ENCODE results near the gene ERCC1.
A peak's percentile ranks its signal among the peaks of the same experiment; 100 is the strongest.
"Not testable (repeated sequence)": the region's sequence is repeated elsewhere in the genome, so short reads cannot be mapped to it uniquely, and the experiment has no call there.

ERCC1 gene

DNA sequence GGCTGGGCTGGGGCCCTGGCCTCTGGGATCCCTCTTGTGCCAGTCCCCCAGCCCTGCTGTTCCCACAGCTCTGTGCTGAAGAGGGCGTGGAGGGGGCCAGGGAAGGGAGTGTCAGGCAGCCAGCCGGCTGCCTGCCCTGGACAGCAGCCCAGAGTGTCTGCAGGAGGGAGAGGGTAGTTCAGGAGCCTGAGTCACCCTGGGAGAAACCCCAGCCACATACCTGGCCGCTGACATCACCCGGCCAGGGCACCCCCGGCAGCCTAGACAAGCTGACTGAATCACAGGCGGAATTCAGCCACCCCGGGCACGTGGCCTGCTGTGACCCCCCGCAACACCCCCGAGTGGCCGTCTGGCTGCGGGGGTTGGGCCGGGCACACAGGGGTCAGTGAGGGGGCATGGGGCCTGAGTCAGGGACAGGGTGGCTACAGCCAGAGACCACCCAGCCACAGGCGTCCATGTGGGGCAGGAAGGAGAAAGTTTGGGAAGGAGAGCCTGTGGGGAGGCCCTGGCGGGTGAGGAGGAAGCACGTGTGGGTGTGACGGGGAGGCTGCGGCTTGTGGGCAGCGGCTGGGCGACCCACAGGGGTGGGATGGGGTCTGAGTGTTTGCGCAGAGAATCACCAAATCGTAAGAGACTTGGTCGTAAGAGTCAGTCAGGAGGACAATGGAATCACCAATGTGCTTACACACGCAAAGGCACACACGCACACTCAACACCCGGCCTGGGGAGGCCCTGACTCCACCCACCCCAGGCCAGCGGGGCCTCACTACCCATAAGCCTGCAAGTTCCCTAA lies 32.2 kb upstream of the ERCC1 start:
- DNase-seq (ENCODE audit: low spot score), result peak; percentile 90

DNA sequence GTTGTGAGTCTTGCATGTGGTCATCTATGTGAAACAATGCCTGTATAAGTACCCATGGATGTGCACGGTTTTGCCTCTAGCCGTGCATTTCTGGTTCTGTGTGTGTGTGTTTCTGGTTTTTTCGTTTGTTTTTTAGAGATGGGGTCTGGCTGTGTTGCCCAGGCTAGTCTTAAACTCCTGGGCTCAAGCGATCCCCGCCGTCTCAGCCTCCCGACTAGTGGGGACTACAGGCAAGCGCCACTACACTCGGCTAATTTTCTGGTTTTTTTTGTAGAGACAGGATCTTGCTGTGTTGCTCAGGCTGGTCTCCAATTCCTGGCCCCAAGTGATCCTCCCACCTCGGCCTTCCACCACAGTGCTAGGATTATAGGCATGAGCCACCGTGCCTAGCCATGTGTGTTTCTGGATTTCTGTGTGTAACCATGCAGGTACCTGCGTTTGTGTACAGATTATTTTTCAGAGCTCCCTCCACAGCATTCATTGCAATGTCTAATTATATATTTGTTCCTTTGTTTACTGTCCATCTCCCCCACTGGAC lies 28.2 kb upstream of the ERCC1 start:
- DNase-seq (ENCODE audit: low spot score), result no peak

DNA sequence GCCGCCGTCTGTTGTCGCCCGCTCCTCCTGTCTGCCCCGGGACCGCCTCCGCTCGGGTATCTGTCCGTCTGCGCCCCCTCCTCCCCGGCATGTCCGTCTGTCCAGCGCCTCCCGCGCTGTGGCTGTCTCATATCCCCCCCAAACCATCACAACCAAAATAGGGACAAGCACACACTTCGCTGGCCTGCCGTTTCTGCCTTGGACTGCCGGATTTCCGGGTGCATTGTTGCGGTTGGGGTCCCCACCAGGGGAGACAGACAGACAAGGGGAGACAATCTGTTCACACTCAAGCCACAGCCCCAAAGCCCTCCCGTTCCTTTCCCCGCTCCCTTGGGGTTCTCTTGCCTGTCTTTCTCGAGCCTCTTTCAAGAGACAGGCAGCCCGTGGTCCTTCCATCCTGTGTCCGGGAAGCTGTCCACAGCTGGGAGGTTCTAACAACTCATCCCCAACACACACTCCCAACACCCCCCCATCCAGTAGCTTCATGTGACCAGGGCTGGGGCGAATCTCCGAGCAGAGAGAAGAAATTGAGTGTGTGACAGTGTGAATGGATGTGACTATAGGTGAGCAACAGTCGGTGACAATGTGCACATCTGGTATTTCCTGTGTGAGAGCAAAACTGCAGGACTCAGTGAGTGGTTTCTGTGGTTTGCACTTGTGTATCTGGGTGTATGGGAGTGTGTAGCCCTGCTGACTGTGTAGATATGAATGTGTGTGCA lies 27.6 kb upstream of the ERCC1 start:
- DNase-seq (ENCODE audit: low spot score), result no peak

DNA sequence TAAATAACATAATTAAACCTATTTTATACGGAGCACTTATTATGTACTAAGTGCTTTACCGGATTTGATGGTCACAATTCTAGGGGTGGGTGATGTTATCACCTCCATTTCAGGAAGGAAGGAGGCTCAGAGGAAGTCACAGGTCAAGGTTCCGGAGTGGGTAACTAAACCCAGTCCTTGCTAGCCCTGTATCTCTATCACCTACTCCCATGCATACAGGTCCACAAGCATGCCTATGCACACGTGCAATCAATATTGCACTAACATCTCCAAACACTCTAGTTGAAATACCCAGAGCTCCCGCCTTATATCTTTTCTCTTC lies 26.3 kb upstream of the ERCC1 start:
- no peak for DNase-seq (ENCODE audit: low spot score)

DNA sequence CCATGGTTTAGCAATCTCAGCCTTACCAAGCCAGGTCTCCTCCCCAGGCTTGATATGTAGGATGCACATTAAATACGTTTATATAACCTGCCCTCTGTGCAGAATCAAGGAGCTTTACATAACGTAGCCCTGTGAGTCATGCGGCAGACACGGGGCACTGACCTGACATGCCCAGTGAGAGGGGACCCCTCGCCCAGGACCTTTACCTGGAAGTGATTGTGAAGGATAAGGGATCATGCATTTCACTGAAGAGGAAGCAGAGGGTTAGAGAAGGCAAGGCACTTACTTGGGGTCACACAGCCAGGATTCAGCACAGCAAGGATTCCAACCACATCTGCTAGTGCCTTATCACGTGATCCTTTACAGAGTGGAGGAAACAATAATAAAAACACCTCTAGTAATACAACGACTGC lies 25.2 kb upstream of the ERCC1 start:
- DNase-seq (ENCODE audit: low spot score), result no peak

DNA sequence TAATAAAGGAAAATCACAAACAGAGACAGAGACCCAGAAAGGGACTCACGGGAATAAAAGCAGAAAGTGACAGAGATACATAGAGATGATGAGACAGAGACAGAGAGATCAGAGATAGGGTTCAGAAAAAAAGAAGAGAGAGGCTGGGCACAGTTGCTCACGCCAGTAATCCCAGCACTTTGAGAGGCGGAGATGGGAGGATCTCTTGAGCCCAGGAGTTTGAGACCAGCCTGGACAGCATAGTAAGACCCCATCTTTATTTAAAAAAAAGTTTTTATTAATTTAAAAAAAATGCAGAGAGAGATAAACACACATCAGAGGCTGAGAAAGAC lies 24.7 kb upstream of the ERCC1 start:
- DNase-seq (ENCODE audit: low spot score), result no peak

DNA sequence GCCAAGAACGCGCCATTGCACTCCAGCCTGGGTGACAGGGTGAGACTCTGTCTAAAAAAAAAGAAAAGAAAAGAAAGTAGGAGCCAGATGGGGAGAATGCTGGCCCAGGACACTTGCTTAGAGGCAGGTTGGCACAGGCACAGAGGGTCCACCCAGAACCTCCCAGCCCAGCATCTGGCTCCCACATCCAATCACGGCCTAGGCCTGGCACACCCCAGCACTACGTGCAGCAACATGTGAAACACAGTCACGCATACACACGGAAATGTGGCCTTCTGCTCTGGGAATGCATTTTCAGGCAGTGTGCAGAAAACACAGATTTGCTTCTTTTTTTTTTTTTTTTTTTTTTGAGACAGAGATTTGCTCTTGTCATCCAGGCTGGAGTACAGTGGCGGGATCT lies 23.2 kb upstream of the ERCC1 start:
- no peak for DNase-seq (ENCODE audit: low spot score)

DNA sequence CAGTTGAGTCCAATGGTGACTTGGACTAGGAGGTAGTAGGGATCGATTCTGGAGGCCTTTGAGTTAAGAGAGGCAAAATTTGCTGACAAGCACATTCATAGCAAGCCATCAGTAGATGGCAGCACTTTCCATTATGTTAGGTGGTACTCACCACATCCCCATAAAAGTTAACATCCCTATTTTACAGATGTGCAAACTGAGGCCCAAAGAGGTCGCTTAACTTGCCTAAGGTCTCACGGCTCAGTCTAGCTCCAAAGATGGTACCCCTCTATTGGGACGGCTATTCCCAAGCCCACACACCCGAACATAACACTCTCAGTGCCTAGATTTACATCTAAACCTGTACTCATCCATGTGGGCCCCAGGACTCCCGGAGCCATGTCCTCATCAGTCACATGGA lies 22.6 kb upstream of the ERCC1 start:
- DNase-seq (ENCODE audit: low spot score), result peak; percentile 12

DNA sequence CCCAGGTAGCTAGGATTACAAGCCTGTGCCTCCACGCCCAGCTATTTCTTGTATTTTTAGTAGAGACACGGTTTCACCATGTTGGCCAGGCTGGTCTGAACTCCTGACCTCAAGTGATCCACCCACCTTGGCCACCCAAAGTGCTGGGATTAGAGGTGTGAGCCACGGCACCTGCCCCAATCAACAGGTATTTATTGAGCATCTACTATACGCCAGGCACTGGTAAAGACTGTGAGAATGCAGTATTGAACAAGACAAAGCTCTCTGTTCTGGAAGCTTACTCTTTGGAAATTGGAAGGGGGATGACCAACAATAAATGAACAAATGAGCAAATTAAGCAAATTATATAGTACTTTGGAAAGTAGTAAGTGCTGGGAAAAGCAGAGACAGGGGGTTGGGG lies 21.4 kb upstream of the ERCC1 start:
- DNase-seq (ENCODE audit: low spot score), result no peak

DNA sequence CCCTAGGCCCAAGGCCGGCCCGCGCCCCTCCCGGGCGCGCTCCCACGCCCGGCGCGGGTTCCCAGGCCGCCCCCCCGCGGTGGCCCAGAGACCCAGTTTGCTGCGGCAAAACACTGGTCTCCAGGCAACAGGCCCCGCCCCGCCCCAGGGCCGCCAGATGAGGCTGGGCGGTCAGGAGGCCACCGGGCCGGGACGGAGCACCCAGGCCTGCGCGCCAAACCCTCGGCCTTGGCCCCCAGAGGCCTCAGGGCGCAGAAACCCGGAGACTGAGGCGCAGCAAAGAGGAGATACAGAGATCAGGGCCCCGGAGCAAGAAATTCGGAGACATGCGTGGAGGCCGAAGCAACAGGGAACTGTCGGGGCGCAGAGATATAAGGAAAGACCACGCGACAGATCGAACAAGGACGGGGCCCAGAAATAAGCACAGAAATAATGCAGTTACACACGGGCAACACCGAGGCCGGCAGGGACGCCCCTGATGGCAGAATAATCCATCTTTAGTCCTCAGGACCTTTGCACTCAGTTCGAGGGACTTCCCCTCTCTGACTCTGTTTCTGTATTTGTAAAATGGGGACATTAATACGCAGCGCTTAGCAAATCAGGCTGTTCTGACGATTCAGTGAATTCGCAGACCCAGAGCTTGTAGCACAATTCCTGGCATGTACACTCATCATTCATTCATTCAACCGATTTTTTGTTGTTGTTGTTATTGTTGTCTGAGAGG lies 20.8 kb upstream of the ERCC1 start:
- DNase-seq (ENCODE audit: low spot score), result peak; percentile 88

DNA sequence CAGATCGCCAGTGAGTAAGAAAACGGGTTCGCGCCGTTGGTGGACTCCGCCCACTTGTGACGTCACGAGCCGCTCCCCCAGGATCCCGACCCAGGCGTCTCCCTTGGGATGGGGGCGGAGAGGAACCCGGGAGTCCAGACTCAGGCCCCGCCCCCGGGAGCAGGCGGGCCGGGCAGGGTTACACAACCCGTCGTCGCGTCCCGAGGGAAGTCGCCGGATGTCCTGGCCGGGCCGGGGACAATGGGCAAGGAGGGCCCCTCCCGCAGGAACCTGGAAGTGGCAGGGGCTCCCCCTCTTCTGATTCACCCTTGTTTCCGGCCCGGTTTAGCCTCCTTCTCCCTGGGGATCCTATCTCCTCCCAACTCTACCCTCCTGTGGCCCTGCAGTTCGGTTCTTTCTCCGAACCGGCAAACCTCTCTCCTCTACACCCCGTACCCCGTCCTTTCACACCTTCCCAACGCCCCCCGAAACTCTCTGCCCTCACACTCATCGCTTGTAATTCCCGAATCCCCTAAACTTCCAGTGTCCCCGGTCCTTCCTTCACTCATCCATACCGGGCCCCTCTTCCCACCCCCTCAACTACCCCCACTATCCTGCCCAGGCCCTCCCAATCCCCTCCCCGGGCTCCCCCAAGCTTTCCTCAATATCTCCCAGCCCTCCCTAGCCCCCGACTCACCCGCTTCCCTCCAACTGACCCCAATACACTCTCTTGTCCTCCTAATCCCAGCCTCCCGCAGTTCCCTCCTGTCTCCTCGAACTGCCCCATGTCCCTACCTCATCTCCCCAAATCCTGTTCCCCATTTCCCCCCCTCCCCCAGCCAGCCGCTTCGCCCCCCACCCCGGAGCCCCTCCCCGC lies 20.0 kb upstream of the ERCC1 start:
- peak; percentile 92 for DNase-seq (ENCODE audit: low spot score)

DNA sequence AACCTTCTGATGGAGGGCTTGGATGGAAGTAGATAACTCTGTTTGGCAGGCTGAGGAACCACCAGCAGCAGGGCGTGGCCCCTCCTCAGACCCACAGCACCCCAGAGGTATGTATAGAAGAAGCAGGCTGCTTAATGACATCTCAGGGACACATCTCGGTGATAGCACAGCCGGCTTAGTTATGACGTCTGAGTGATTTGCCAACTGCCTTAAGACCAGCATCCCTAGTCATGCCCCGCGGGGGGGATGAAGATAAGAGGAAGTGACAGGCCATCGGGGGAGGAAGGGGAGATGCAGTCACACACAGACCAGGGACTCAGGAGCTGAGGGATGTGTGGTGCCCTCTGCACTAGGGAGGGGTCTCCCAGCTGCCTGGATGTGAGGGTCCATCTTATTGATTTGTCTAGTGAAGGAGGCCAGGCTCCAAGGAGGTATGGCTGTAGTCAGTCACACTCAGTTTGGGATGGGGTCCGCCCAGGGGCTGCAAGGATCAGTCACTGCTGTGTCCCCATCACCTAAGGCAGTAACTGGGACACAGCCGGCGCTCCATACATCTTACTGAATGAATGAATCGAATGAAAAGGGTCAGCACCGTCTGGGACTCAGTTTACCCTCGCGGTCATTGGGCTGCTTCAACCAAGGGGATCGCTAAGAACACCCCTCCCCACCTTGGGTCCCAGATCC lies 19.2 kb upstream of the ERCC1 start:
- DNase-seq (ENCODE audit: low spot score), result no peak

DNA sequence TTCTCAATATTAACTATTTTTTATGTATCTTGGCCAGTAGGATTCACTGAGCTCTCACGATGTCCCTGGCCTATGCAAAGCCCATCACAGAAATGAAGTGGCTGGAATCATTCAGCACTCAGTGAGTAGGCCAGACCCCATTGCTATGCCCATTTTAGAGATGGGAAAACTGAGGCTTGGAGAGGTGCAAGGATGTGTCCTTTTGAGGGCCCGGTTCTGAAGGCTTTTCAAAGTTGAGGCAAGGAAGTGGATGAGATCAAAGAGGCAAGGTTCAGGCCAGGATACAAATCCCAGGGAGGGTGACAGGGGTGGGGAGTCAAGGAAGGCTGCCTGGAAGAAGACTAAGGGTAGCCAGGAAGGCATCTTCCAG lies 18.7 kb upstream of the ERCC1 start:
- DNase-seq (ENCODE audit: low spot score), result no peak

DNA sequence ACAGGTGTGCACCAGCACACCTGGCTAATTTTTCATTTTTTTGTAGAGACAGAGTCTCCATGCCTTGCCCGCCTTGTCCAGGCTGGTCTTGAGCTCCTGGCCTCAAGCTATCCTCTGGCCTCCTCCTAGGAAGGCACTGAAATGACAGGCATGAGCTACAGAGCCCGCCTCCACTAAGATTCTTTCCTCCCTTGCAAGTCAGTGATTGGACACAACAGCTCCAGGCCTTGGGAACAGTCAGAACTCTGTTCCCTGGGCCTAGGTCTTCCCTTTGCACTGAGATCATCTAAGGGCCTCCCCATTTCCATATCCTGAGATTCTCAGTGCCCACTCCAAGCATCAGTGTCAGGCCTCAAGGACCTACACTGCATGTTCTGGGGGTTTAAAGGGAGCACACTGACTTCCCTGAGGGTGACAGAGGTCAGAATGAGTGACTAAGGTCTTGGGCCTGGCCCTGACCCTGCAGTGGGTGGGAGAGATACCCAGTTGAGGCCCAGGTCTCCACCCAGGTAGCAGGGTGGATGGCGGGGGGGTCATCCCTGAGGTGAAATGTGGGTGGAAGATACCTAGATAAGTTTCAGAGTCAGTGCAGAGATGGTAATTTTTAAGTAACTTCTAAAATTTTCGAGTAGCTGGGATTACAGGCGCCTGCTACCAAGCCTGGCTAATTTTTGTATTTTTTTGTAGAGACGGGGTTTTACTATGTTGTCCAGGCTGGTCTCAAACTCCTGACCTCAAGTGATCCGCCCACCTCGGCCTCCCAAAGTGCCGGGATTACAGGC lies 17.3 kb upstream of the ERCC1 start:
- peak; percentile 31 for DNase-seq (ENCODE audit: low spot score)

DNA sequence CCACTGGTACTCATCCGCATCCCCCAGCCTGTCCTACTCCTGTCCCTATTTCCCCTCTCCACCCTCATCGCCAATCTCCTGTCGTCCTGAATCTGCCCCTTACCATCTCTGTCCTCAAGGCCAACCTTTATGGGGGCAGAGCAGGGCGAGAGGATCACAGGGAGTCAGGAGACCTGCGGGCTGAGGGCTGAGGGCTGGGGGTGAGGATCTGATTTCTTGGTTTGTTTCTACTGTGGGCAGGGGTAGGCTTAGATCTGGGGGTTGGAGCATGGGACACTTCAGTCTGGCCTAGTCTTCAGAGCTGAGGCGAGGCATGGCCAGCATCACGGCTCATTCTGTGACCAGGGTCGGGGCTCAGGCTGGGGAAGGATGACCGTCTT lies 16.5 kb upstream of the ERCC1 start:
- DNase-seq (ENCODE audit: low spot score), result no peak

DNA sequence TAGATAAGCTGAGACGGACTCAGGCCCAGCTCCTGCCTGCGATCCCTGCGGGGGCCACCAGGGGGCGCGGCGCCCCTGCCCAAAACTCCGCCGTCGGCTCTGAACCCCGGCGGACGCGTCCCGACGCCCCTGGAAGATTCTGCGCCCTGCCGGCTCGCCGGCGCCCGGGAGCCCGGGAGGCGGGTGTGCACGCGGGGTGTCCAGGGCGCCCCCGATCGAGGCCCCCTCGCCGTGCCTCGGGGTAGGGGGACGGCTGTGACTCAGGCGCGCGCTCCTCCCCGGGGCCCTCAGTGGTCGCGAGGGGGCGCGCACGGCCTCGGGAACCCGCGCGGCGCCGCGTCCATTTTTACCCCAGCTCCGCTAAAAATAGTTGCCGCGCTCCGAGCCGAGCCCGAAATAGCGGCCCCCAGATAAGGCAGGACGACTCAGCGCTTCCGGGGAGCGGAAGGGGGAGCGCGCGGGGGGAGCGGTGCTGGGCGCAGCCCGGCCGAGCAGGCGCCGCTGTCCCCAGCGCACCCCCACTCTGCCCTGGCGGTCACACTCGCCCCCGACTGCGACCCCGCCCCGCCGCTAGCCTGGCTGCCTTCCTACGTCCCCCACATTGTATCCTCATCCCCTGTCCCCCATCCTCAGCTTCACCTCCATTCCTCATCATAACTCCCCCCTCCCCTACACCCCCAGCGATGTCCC lies 16.0 kb upstream of the ERCC1 start:
- peak; percentile 82 for DNase-seq (ENCODE audit: low spot score)

DNA sequence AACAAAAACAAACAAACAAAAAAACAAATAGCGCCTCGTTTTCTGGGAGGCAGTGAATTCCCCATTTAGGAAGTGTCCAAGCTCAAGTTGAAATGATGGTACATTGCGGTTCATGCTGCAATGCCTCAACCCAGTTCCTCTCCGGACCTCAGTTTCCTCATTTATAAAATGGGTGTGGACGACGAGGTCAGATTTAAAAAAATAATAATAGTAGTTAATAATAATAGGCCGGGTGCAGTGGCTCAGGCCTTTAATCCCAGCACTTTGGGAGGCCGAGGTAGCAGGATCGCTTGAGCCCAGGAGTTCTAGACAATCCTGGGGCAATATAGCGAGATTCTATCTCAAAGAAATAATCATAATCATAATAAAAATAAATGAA lies 15.5 kb upstream of the ERCC1 start:
- no peak for DNase-seq (ENCODE audit: low spot score)

DNA sequence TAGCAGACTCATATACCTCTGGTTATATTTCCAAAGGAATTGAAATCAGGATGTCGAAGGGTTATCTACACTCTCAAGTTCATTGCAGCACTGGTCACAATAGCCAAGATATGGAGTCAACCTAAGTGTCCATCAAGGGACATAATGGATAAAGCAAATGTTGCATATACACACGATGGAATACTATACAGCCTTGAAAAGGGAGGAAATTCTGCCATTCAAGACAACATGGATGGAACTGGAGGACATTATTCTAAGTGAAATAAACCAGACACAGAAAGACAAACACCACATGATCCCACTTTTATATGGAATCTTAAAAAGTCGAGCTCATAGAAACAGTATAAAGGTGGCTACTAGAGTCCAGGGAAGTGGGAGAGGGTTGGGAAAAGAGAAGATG lies 13.6 kb upstream of the ERCC1 start:
- no peak for DNase-seq (ENCODE audit: low spot score)

DNA sequence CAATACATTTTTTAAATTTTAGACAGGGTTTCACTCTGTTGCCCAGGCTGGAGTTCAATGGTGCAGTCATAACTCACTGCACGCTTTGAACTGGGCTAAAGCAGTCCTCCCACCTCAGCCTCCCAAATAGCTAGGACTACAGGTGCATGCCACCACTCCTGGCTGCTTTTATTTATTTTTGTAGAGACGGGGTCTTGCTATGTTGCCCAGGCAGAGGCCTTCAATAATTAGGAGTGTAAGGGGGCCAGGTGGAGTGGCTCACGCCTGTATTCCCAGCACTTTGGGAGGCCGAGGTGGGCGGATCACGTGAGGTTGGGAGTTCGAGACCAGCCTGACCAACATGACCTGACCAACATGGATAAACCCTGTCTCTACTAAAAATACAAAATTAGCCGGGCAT lies 8.8 kb upstream of the ERCC1 start:
- not testable (repeated sequence) for DNase-seq (ENCODE audit: low spot score)

DNA sequence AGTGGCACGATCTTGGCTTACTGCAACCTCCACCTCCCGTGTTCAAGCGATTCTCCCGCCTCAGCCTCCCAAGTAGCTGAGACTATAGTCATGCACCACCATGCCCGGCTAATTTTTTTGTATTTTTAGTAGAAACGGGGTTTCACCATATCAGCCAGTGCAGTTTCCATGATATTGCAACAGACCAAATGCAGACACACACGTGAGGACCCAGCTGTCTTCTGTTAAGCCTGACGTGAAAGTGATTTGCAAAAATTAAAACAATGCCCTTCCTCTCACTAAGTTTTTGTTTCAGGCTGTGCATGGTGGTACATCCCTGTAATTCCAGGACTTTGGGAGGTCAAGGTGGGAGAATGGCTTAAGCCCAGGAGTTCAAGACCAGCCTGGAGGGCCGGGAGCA lies 7.3 kb upstream of the ERCC1 start:
- not testable (repeated sequence) for DNase-seq (ENCODE audit: low spot score)
